Activated T-helper 1 cell treated with anti-CD3 and anti-CD28 coated beads, Interleukin-12 subunit alpha, Interleukin-12 subunit beta, Interleukin-2, Interleukin-4 antibody, amounts not matched to agents 30 ng/mL and 10 ng/mL and 1 ng/mL, durations not matched to agents 14 hours and 24 hours and 36 hours (primary cell): ENCODE measurements around the gene OR2T10. TPM values are rescaled to one million over a fixed set of nuclear protein-coding genes. Genes with fewer than 3 reads are reported as not detected.
"Not testable (repeated sequence)": the region's sequence is repeated elsewhere in the genome, so short reads cannot be mapped to it uniquely, and the experiment has no call there.

Experiments used
- DNase-seq: peaks from one replicate; pipeline ENCODE4 v3.0.0; 2021; ENCODE audit warnings: low spot score
- H3K27ac Mint-ChIP-seq: one replicate; pipeline ENCODE4 v1.8.0; 2021; ENCODE audit warnings: mild to moderate bottlenecking, mixed read lengths
- H3K27me3 Mint-ChIP-seq: one replicate; pipeline ENCODE4 v1.8.0; 2022; ENCODE audit warnings: mild to moderate bottlenecking, moderate library complexity, mixed read lengths; ENCODE audit not compliant: insufficient read depth
- H3K36me3 Mint-ChIP-seq: one replicate; pipeline ENCODE4 v1.8.0; 2021; ENCODE audit warnings: low read depth, mixed read lengths
- H3K4me1 Mint-ChIP-seq: one replicate; pipeline ENCODE4 v1.8.0; 2021; ENCODE audit warnings: low read depth, mixed read lengths
- H3K4me3 Mint-ChIP-seq: one replicate; pipeline ENCODE4 v1.8.0; 2021; ENCODE audit warnings: mild to moderate bottlenecking, moderate library complexity, mixed read lengths
- H3K9me3 Mint-ChIP-seq: one replicate; pipeline ENCODE4 v1.8.0; 2021; ENCODE audit warnings: mixed read lengths
- intact Hi-C: fragments of 100-400 bp; cut with micrococcal nuclease; formaldehyde crosslinking; loops from one replicate; pipeline ENCODE4 v1.15.1; 2024
- total RNA-seq: library from RNA; stranded (reverse); gene quantifications from 2 replicates; pipeline ENCODE4 v1.2.3, GENCODE V29; 2022

Gene OR2T10
- total RNA-seq, 1 donor from 2014 or later = not detected

GRCh38 chr1:248589334-248589733, 8.2 kb downstream of the OR2T10 start:
- Mint-ChIP-seq H3K27me3 (peaks cover 3% of the 10 kb centered on the region), H3K9me3 (no peaks in the 10 kb centered on the region)
- intact Hi-C loops = no loop called here

GRCh38 chr1:248585266-248585665, 12.2 kb downstream of the OR2T10 start:
- no peak for DNase-seq
- H3K4me3 Mint-ChIP-seq = no peak overlapping the region
- H3K27me3 Mint-ChIP-seq = peaks cover 3% of the 10 kb centered on the region
- intact Hi-C loops = no loop called here
- peaks cover 9% of the 10 kb centered on the region for H3K4me1 Mint-ChIP-seq
- no peaks in the 10 kb centered on the region for H3K36me3 Mint-ChIP-seq
- no peaks in the 10 kb centered on the region for H3K9me3 Mint-ChIP-seq
- no peak overlapping the region for H3K27ac Mint-ChIP-seq

More at GRCh38 chr1:248589334-248589733, 8.2 kb downstream of the OR2T10 start:
- H3K27ac Mint-ChIP-seq = no peak overlapping the region
- no peak overlapping the region for H3K4me3 Mint-ChIP-seq
- H3K36me3 Mint-ChIP-seq = no peaks in the 10 kb centered on the region
- peaks cover 7% of the 10 kb centered on the region for H3K4me1 Mint-ChIP-seq
- DNase-seq = no peak

- H3K36me3 Mint-ChIP-seq = no peaks in the 10 kb centered on the region
- no peak overlapping the region for H3K4me3 Mint-ChIP-seq
- peaks cover 7% of the 10 kb centered on the region for H3K4me1 Mint-ChIP-seq
- intact Hi-C loops = no loop called here
- no peaks in the 10 kb centered on the region for H3K27me3 Mint-ChIP-seq
- no peak overlapping the region for H3K27ac Mint-ChIP-seq
- DNase-seq = no peak
- no peaks in the 10 kb centered on the region for H3K9me3 Mint-ChIP-seq
These were observed 21.1 kb downstream of the OR2T10 start for GRCh38 chr1:248576260-248576980.

GRCh38 chr1:248574657-248575056, 22.8 kb downstream of the OR2T10 start, which contains the start of gene OR2T34:
Gene OR2T34, minus strand, starts transcription at chr1:248574757. Its CDS starts 0 bp downstream, at chr1:248574757.
- H3K27me3 Mint-ChIP-seq, DNase-seq, H3K9me3 Mint-ChIP-seq, H3K4me3 Mint-ChIP-seq, H3K4me1 Mint-ChIP-seq, H3K36me3 Mint-ChIP-seq, H3K27ac Mint-ChIP-seq: not testable (repeated sequence)
- intact Hi-C loops = loop anchor here (5.0 kb wide), 1 partner anchor 102 kb away; the partner anchor contains the start of gene OR2T3

- not testable (repeated sequence) for H3K27me3 Mint-ChIP-seq, H3K9me3 Mint-ChIP-seq, H3K4me1 Mint-ChIP-seq, H3K4me3 Mint-ChIP-seq, DNase-seq, H3K27ac Mint-ChIP-seq, H3K36me3 Mint-ChIP-seq
- intact Hi-C loops = loop anchor here (5.0 kb wide), 1 partner anchor 102 kb away; the partner anchor contains the start of gene OR2T3
These were observed 23.6 kb downstream of the OR2T10 start for GRCh38 chr1:248573856-248574255.

GRCh38 chr1:248572049-248572448, 25.5 kb downstream of the OR2T10 start:
- H3K4me1 Mint-ChIP-seq, H3K27ac Mint-ChIP-seq, H3K4me3 Mint-ChIP-seq, H3K9me3 Mint-ChIP-seq, H3K27me3 Mint-ChIP-seq, DNase-seq, H3K36me3 Mint-ChIP-seq: not testable (repeated sequence)
- intact Hi-C loops = loop anchor here (5.0 kb wide), 1 partner anchor 100 kb away; the partner anchor contains the start of gene OR2T3

- intact Hi-C loops = loop anchor here (5.0 kb wide), 1 partner anchor 99 kb away; the partner anchor contains the start of gene OR2T3
- not testable (repeated sequence) for H3K4me1 Mint-ChIP-seq
These were observed 26.7 kb downstream of the OR2T10 start for GRCh38 chr1:248570811-248571210.

GRCh38 chr1:248569049-248569448, 28.5 kb downstream of the OR2T10 start:
- H3K4me3 Mint-ChIP-seq, H3K9me3 Mint-ChIP-seq, H3K27ac Mint-ChIP-seq, H3K4me1 Mint-ChIP-seq, DNase-seq, H3K27me3 Mint-ChIP-seq, intact Hi-C loops, H3K36me3 Mint-ChIP-seq: not testable (repeated sequence)

More at GRCh38 chr1:248570811-248571210, 26.7 kb downstream of the OR2T10 start:
- not testable (repeated sequence) for H3K36me3 Mint-ChIP-seq, H3K27ac Mint-ChIP-seq, DNase-seq, H3K27me3 Mint-ChIP-seq, H3K4me3 Mint-ChIP-seq, H3K9me3 Mint-ChIP-seq

- H3K4me1 Mint-ChIP-seq, H3K9me3 Mint-ChIP-seq, H3K36me3 Mint-ChIP-seq, intact Hi-C loops, H3K27me3 Mint-ChIP-seq: not testable (repeated sequence)
- Mint-ChIP-seq H3K4me3 (peak overlapping the region; percentile 90), H3K27ac (peak overlapping the region; percentile 94)
- peak; percentile 12 for DNase-seq
These were observed 31.7 kb downstream of the OR2T10 start for GRCh38 chr1:248565530-248566373.

- H3K27me3 Mint-ChIP-seq, H3K36me3 Mint-ChIP-seq, H3K9me3 Mint-ChIP-seq, H3K27ac Mint-ChIP-seq, intact Hi-C loops, H3K4me3 Mint-ChIP-seq, H3K4me1 Mint-ChIP-seq, DNase-seq: not testable (repeated sequence)
These were observed 34.8 kb downstream of the OR2T10 start, which contains the start of gene OR2T29 for GRCh38 chr1:248562672-248563071. Gene OR2T29, minus strand, starts transcription at chr1:248562772. Its CDS starts 3,281 bp downstream, at chr1:248559491.

- intact Hi-C loops, H3K27me3 Mint-ChIP-seq, H3K36me3 Mint-ChIP-seq, H3K4me1 Mint-ChIP-seq, H3K9me3 Mint-ChIP-seq, DNase-seq, H3K4me3 Mint-ChIP-seq, H3K27ac Mint-ChIP-seq: not testable (repeated sequence)
These were observed 46.5 kb downstream of the OR2T10 start for GRCh38 chr1:248551027-248551426.

- H3K9me3 Mint-ChIP-seq, H3K4me1 Mint-ChIP-seq, H3K27ac Mint-ChIP-seq, DNase-seq, H3K27me3 Mint-ChIP-seq, H3K36me3 Mint-ChIP-seq, intact Hi-C loops, H3K4me3 Mint-ChIP-seq: not testable (repeated sequence)
These were observed 50.1 kb downstream of the OR2T10 start for GRCh38 chr1:248547383-248547782.
